Coronary artery (tissue), 2 donors: ENCODE measurements around the gene UNG.

ENCODE experiments used
- DNase-seq: peaks from one replicate; pipeline ENCODE4 v3.0.0-alpha.2; 2017; ENCODE audit warnings: low spot score
- H3K27ac ChIP-seq, 2 donors: fragments of 200-600 bp; sonication (generic); one replicate each; pipeline ENCODE4 v1.5.1; 2016 to 2019
- H3K4me3 ChIP-seq: fragments of 200-600 bp; sonication (generic); 2 replicates; pipeline ENCODE4 v1.5.1; 2016; ENCODE audit warnings: mild to moderate bottlenecking, moderate library complexity
- CTCF ChIP-seq: fragments of 200-600 bp; sonication (generic); IDR thresholded peaks from one replicate; pipeline ENCODE4 v1.5.1; 2019; ENCODE audit warnings: antibody characterized with exemption

Gene UNG

GRCh38 chr12:109056891-109057290, 40.5 kb upstream of the UNG start:
- TF ChIP-seq CTCF, result no peak
- no peak for DNase-seq
- no peak overlapping the region for H3K4me3 ChIP-seq
- no peak overlapping the region for H3K27ac ChIP-seq

GRCh38 chr12:109057376-109057775, 40.0 kb upstream of the UNG start:
- DNase-seq, result no peak
- no peak for TF ChIP-seq CTCF
- Histone ChIP-seq H3K4me3 (no peak overlapping the region), H3K27ac (no peak overlapping the region)

GRCh38 chr12:109058773-109059172, 38.6 kb upstream of the UNG start:
- no peak for DNase-seq
- TF ChIP-seq CTCF, result no peak
- Histone ChIP-seq H3K27ac (no peak overlapping the region), H3K4me3 (no peak overlapping the region)

GRCh38 chr12:109064143-109064542, 33.3 kb upstream of the UNG start:
- H3K4me3 ChIP-seq, result no peak overlapping the region
- no peak for DNase-seq
- no peak for TF ChIP-seq CTCF
- no peak overlapping the region for H3K27ac ChIP-seq

GRCh38 chr12:109065154-109065852, 32.1 kb upstream of the UNG start:
- Histone ChIP-seq H3K4me3 (no peak overlapping the region), H3K27ac (no peak overlapping the region)
- no peak for TF ChIP-seq CTCF
- no peak for DNase-seq

GRCh38 chr12:109065853-109066193, 31.6 kb upstream of the UNG start:
- DNase-seq, result no peak
- no peak for TF ChIP-seq CTCF

More at GRCh38 chr12:109065853-109066193, 31.6 kb upstream of the UNG start:
- H3K27ac ChIP-seq, result no peak overlapping the region
- no peak overlapping the region for H3K4me3 ChIP-seq
